Vagina (tissue), 2 donors: ENCODE data around the gene PSMA1.

Source experiments
- CTCF ChIP-seq, 3 experiments: fragments of 450-650 bp in 2 of 3; fragments of 200-600 bp in 1 of 3; sonication (generic) in 1 of 3; IDR thresholded peaks; one replicate each; pipeline ENCODE4 v1.5.1; 2017 to 2019; ENCODE audit warnings: antibody characterized with exemption in 3 of 3, mild to moderate bottlenecking in 2 of 3, moderate library complexity in 2 of 3
- POLR2AphosphoS5 ChIP-seq, 2 donors: sonication (generic); formaldehyde crosslinking; IDR thresholded peaks; one replicate each; pipeline ENCODE4 v1.9.0; 2017; ENCODE audit warnings: antibody characterized with exemption in 2 of 2, mild to moderate bottlenecking in 2 of 2, low read depth in 1 of 2; ENCODE audit not compliant: insufficient read depth in 1 of 2

DNA sequence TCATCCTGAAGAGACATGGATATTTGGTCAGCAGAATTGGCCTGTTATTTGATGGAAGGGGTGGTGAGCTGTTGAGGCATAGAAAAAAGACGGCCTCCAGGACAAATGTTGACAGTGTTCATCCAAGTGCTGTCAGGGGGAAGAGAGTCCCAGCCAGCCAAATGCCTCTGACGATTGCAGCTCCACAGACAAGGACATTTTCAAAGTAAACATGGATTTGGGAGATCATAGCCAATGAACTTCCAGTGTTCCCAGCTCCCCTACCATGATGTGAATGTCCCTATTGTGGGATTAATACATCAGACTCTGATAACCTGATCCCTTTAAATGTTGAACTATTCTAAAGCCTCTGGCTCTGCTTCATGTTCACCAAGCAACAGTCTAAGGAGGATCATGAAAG, 31.2 kb upstream of the PSMA1 start:
- TF ChIP-seq CTCF (IDR thresholded peaks at IDR 0.05) (no peak), POLR2AphosphoS5 (IDR thresholded peaks at IDR 0.05; ENCODE audit: insufficient read depth in 1 of 2, low read depth in 1 of 2) (no peak)
